SK-N-SH (cell line): ENCODE measurements around the gene CD109. TPM values are rescaled to one million over a fixed set of nuclear protein-coding genes. Genes with fewer than 3 reads are reported as not detected.

ENCODE experiments used
- CTCF ChIA-PET: fragments of 300-600, 350-600 bp; formaldehyde crosslinking; extraction: SDS; loops from one replicate; lab custom pipeline; 2021; lab: Yijun Ruan, JAX
- POLR2A ChIA-PET: fragments of 350-600 bp; sonication (Branson Sonifier 250); formaldehyde crosslinking; extraction: SDS; loops from one replicate; lab custom pipeline; 2020; ENCODE audit warnings: antibody characterized with exemption, inconsistent platforms; lab: Yijun Ruan, JAX
- DNase-seq: peaks from one replicate; pipeline ENCODE4 v3.0.0; 2012
- H2AFZ ChIP-seq: fragments of 200-600 bp; sonication (generic); 2 replicates; pipeline ENCODE4 v1.8.1; 2016; ENCODE audit warnings: antibody characterized with exemption, mild to moderate bottlenecking, low read depth
- H3F3A ChIP-seq: fragments of 200-600 bp; sonication (generic); replicated peaks from 2 replicates; pipeline ENCODE3; 2016; ENCODE audit warnings: antibody characterized with exemption, mild to moderate bottlenecking; ENCODE audit not compliant: insufficient read depth
- H3K27ac ChIP-seq, 2 experiments: fragments of 200-500 bp in 1 of 2; fragments of 200-600 bp in 1 of 2; sonication (Bioruptor generic) in 1 of 2; sonication (generic), shearing (Covaris generic) in 1 of 2; 2 replicates each; pipeline versions ENCODE4 v1.5.1 to v1.6.1; 2014 to 2016; ENCODE audit warnings: low read depth in 2 of 2, inconsistent platforms in 1 of 2, low read length in 1 of 2, mild to moderate bottlenecking in 1 of 2, mixed read lengths in 1 of 2
- H3K27me3 ChIP-seq: fragments of 200-600 bp; sonication (generic), shearing (Covaris generic); 2 replicates; pipeline ENCODE4 v1.6.1; 2016; ENCODE audit warnings: mixed run types; ENCODE audit not compliant: insufficient read depth
- H3K36me3 ChIP-seq, 2 experiments: fragments of 200-500 bp in 1 of 2; fragments of 200-600 bp in 1 of 2; sonication (Bioruptor generic) in 1 of 2; sonication (generic) in 1 of 2; replicated peaks in 1 of 2; 2 replicates each; pipeline versions ENCODE3 to v1.5.1; 2014 to 2016; ENCODE audit warnings: low read length in 1 of 2, mild to moderate bottlenecking in 1 of 2; ENCODE audit not compliant: insufficient read depth in 2 of 2, control insufficient read depth in 1 of 2
- H3K4me1 ChIP-seq, 2 experiments: fragments of 200-500 bp in 1 of 2; fragments of 200-600 bp in 1 of 2; sonication (Bioruptor generic) in 1 of 2; sonication (generic), shearing (Covaris generic) in 1 of 2; 2 replicates each; pipeline versions ENCODE4 v1.5.1 to v1.6.1; 2014 to 2016; ENCODE audit warnings: low read depth in 1 of 2, low read length in 1 of 2, mixed run types in 1 of 2; ENCODE audit not compliant: insufficient read depth in 2 of 2, control insufficient read depth in 1 of 2
- H3K4me2 ChIP-seq: fragments of 200-600 bp; sonication (generic), shearing (Covaris generic); 2 replicates; pipeline ENCODE4 v1.6.1; 2017; ENCODE audit warnings: mixed run types
- H3K4me3 ChIP-seq, 2 experiments: fragments of 200-500 bp in 1 of 2; fragments of 200-600 bp in 1 of 2; sonication (Bioruptor generic) in 1 of 2; sonication (generic), shearing (Covaris generic) in 1 of 2; 2 replicates each; pipeline versions ENCODE4 v1.5.1 to v1.8.1; 2014 to 2016; ENCODE audit warnings: low read depth in 2 of 2, inconsistent platforms in 1 of 2, low read length in 1 of 2, mild to moderate bottlenecking in 1 of 2, mixed read lengths in 1 of 2, moderate library complexity in 1 of 2
- H3K79me2 ChIP-seq: fragments of 200-600 bp; sonication (generic); 2 replicates; pipeline ENCODE4 v1.8.1; 2017; ENCODE audit warnings: mild to moderate bottlenecking; ENCODE audit not compliant: insufficient read depth
- H3K9ac ChIP-seq: fragments of 200-600 bp; sonication (generic); 2 replicates; pipeline ENCODE4 v1.6.1; 2017; ENCODE audit warnings: mixed run types
- H3K9me2 ChIP-seq: fragments of 200-600 bp; sonication (generic); 2 replicates; pipeline ENCODE4 v1.6.1; 2017; ENCODE audit warnings: mixed run types
- H3K9me3 ChIP-seq: fragments of 200-600 bp; sonication (generic); 2 replicates; pipeline ENCODE4 v1.6.1; 2017; ENCODE audit warnings: mixed run types, mild to moderate bottlenecking, moderate library complexity
- H4K20me1 ChIP-seq: fragments of 200-600 bp; sonication (generic); 2 replicates; pipeline ENCODE4 v1.6.1; 2017; ENCODE audit warnings: mild to moderate bottlenecking, mixed run types; ENCODE audit not compliant: insufficient read depth
- CTCF ChIP-seq: fragments of 200-600 bp; sonication (generic); IDR thresholded peaks from 2 replicates; pipeline ENCODE4 v1.6.1; 2017; ENCODE audit warnings: antibody characterized with exemption, mild to moderate bottlenecking, moderate library complexity
- EZH2phosphoT487 ChIP-seq: fragments of 200-600 bp; sonication (generic); IDR thresholded peaks from 2 replicates; pipeline ENCODE4 v1.6.1; 2017; ENCODE audit warnings: low read depth, mixed run types, mild to moderate bottlenecking, antibody characterized with exemption, moderate library complexity, borderline replicate concordance
- FOSL2 ChIP-seq: IDR thresholded peaks from 2 replicates; pipeline ENCODE4 v1.4.0; 2012; ENCODE audit warnings: low read depth, mild to moderate bottlenecking, moderate library complexity, borderline replicate concordance
- FOXJ3 ChIP-seq: sonication (generic); formaldehyde crosslinking; IDR thresholded peaks from 2 replicates; pipeline ENCODE4 v1.5.1; 2020; ENCODE audit warnings: mild to moderate bottlenecking, missing genetic modification reagents
- JUND ChIP-seq: IDR thresholded peaks from 2 replicates; pipeline ENCODE4 v1.4.0; 2012
- MAX ChIP-seq: IDR thresholded peaks from 2 replicates; pipeline ENCODE4 v1.4.0; 2012; ENCODE audit warnings: low read depth
- MEF2A ChIP-seq: IDR thresholded peaks from 2 replicates; pipeline ENCODE4 v1.4.0; 2012; ENCODE audit warnings: low read depth, borderline replicate concordance
- MXI1 ChIP-seq: IDR thresholded peaks from 2 replicates; pipeline ENCODE4 v1.6.1; 2012; ENCODE audit warnings: mild to moderate bottlenecking, low read depth, low read length, improper control_type of control experiment
- NFIC ChIP-seq: IDR thresholded peaks from 2 replicates; pipeline ENCODE4 v1.4.0; 2012; ENCODE audit warnings: borderline replicate concordance
- NRF1 ChIP-seq: IDR thresholded peaks from 2 replicates; pipeline ENCODE4 v1.6.1; 2012; ENCODE audit warnings: low read depth, mild to moderate bottlenecking, low read length
- PBX3 ChIP-seq: IDR thresholded peaks from 2 replicates; pipeline ENCODE4; 2012
- POLR2AphosphoS5 ChIP-seq: IDR thresholded peaks from 2 replicates; pipeline ENCODE4 v1.6.1; 2012; ENCODE audit warnings: low read depth, low read length
- RCOR1 ChIP-seq: fragments of 150-350 bp; IDR thresholded peaks from 2 replicates; pipeline ENCODE4 v1.6.1; 2017; ENCODE audit warnings: antibody characterized with exemption, low read length
- RXRA ChIP-seq: IDR thresholded peaks from 2 replicates; pipeline ENCODE4 v1.4.0; 2012; ENCODE audit warnings: low read depth, mild to moderate bottlenecking, borderline replicate concordance
- TAF1 ChIP-seq: IDR thresholded peaks from 2 replicates; pipeline ENCODE4 v1.6.1; 2012; ENCODE audit warnings: low read depth, mild to moderate bottlenecking, low read length, moderate library complexity, borderline replicate concordance
- TCF12 ChIP-seq: IDR thresholded peaks from 2 replicates; pipeline ENCODE4 v1.4.0; 2012
- WGBS: methylation state at CpG from one replicate; pipeline ENCODE4 v1.1.6; 2017; ENCODE audit warnings: low lambda C conversion rate; 5-methylcytosine and 5-hydroxymethylcytosine counted together
- polyA plus RNA-seq, 3 experiments: library from polyadenylated mRNA; depleted of rRNA; stranded (reverse); fragments of >200 nt; gene quantifications; 2 replicates each; pipeline ENCODE4 v1.2.3, GENCODE V29; 2012

Gene CD109
- polyA plus RNA-seq, 1 of the 3 experiments (the other 2 are of a cell fraction), result 19.7 TPM

GRCh38 chr6:73796881-73797280 is 100.9 kb downstream of the CD109 start:
- no peaks in the 10 kb centered on the region for H3K27me3 ChIP-seq
- H3K4me1 ChIP-seq, result no peaks in the 10 kb centered on the region; a peak in 1 of 4 replicates
- H3K9me3 ChIP-seq, result no peaks in the 10 kb centered on the region
- no peak overlapping the region for H2AFZ ChIP-seq
- 35% methylated on average over 4 of the region's 4 CpGs for WGBS
- peak overlapping the region in 1 of 2 experiments; percentile 14; a peak in 1 of 4 replicates for H3K27ac ChIP-seq
- no peaks in the 10 kb centered on the region for H3K9me2 ChIP-seq
- H4K20me1 ChIP-seq, result no peaks in the 10 kb centered on the region
- CTCF ChIA-PET, result interaction anchor here (0.7 to 1.5 kb wide), 2 partner anchors 33 to 58 kb away, joined by 3 read pairs; no protein-coding TSS in a partner anchor
- TF ChIP-seq TAF1, result no peak
- no peak for TF ChIP-seq MXI1
- no peak for TF ChIP-seq MEF2A
- no peak for TF ChIP-seq RCOR1
- no peaks in the 10 kb centered on the region for H3K79me2 ChIP-seq
- peaks cover 22% of the 10 kb centered on the region for H3F3A ChIP-seq
- no peak for DNase-seq
- H3K4me3 ChIP-seq, result no peak overlapping the region
- no peak overlapping the region for H3K9ac ChIP-seq
- H3K4me2 ChIP-seq, result no peak overlapping the region
- POLR2A ChIA-PET, result no interaction called here
- peaks cover 10% of the 10 kb centered on the region in 2 experiments for H3K36me3 ChIP-seq

GRCh38 chr6:73797861-73798260 is 101.9 kb downstream of the CD109 start:
- no peak for DNase-seq
- no peaks in the 10 kb centered on the region for H3K79me2 ChIP-seq
- CTCF ChIA-PET, result no interaction called here
- H4K20me1 ChIP-seq, result no peaks in the 10 kb centered on the region
- H3K9me2 ChIP-seq, result no peaks in the 10 kb centered on the region
- peak overlapping the region in 1 of 2 experiments; percentile 47; a peak in 2 of 4 replicates for H3K27ac ChIP-seq
- no peak overlapping the region for H3K4me2 ChIP-seq
- no peaks in the 10 kb centered on the region for H3K27me3 ChIP-seq
- TF ChIP-seq FOSL2 (no peak), FOXJ3 (CRISPR knock-in tag) (no peak), MAX (no peak), PBX3 (no peak), RXRA (no peak), TCF12 (no peak), NRF1 (no peak), MEF2A (no peak)
- TF ChIP-seq, all 33 proteins: peak for 0
- Histone ChIP-seq H3K9ac (no peak overlapping the region), H3K9me3 (no peaks in the 10 kb centered on the region), H2AFZ (no peak overlapping the region), H3K4me1 (peaks cover 0 to 6% of the 10 kb centered on the region in 2 experiments; a peak in 2 of 4 replicates), H3K36me3 (peaks cover 2 to 5% of the 10 kb centered on the region in 2 experiments), H3K4me3 (no peak overlapping the region), H3F3A (peaks cover 20% of the 10 kb centered on the region)
- POLR2A ChIA-PET, result no interaction called here
- WGBS, result 57% methylated on average over 6 of the region's 6 CpGs

- peak overlapping the region in 1 of 2 experiments; percentile 47; a peak in 2 of 4 replicates for H3K27ac ChIP-seq
- no peak for DNase-seq
- no peak overlapping the region for H3K4me3 ChIP-seq
- H3K36me3 ChIP-seq, result no peaks in the 10 kb centered on the region
- H3K9ac ChIP-seq, result no peak overlapping the region
- H4K20me1 ChIP-seq, result no peaks in the 10 kb centered on the region
- 19% methylated on average over 2 of the region's 2 CpGs for WGBS
- H3K9me2 ChIP-seq, result no peaks in the 10 kb centered on the region
- no peaks in the 10 kb centered on the region for H3K79me2 ChIP-seq
- H3F3A ChIP-seq, result peaks cover 24% of the 10 kb centered on the region
- H3K4me1 ChIP-seq, result peaks cover 0 to 10% of the 10 kb centered on the region in 2 experiments; a peak in 2 of 4 replicates
- H3K4me2 ChIP-seq, result no peak overlapping the region
- no peaks in the 10 kb centered on the region for H3K27me3 ChIP-seq
- POLR2A ChIA-PET, result no interaction called here
- no peak overlapping the region for H2AFZ ChIP-seq
- CTCF ChIA-PET, result no interaction called here
- H3K9me3 ChIP-seq, result no peaks in the 10 kb centered on the region
- TF ChIP-seq JUND, result peak; percentile 42; the same call in 1 of the 2 replicates
- TF ChIP-seq FOXJ3 (CRISPR knock-in tag), result no peak
- TF ChIP-seq TCF12, result peak; percentile 45; the same call in 1 of the 2 replicates
- peak; percentile 69 for TF ChIP-seq NFIC
- TF ChIP-seq MAX, result peak; percentile 78
- 0 out of 2 replicates have a peak, but pooled peaks have one; percentile 17 for TF ChIP-seq FOSL2
- no peak for TF ChIP-seq EZH2phosphoT487
- TF ChIP-seq POLR2AphosphoS5, result 0 out of 2 replicates have a peak, but pooled peaks have one; percentile 22
- peak; percentile 52 for TF ChIP-seq CTCF
These were observed 102.6 kb downstream of the CD109 start for GRCh38 chr6:73798592-73798991.
